ENCODE data around the gene ACOXL.
"Not testable (repeated sequence)": the region's sequence is repeated elsewhere in the genome, so short reads cannot be mapped to it uniquely, and the experiment has no call there.

The ACOXL gene

DNA sequence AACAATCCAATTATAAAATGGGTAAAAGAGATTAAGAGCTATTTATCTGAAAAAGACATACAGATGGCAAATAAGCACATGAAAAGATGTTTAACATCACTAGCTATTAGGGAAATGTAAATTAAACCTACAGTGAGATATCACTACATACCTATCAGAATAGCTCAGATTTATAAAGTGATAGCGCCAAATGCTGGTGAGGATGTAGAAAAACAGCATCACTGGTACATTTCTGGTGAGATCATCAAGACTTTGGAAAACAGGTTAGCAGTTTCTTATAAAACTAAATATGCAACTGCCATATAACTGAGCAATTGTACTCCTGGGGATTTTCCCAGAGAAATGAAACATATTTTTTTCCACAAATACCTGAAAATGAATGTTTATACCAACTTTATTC, 100.4 kb downstream of the ACOXL start:
- no peak for DNase-seq

DNA sequence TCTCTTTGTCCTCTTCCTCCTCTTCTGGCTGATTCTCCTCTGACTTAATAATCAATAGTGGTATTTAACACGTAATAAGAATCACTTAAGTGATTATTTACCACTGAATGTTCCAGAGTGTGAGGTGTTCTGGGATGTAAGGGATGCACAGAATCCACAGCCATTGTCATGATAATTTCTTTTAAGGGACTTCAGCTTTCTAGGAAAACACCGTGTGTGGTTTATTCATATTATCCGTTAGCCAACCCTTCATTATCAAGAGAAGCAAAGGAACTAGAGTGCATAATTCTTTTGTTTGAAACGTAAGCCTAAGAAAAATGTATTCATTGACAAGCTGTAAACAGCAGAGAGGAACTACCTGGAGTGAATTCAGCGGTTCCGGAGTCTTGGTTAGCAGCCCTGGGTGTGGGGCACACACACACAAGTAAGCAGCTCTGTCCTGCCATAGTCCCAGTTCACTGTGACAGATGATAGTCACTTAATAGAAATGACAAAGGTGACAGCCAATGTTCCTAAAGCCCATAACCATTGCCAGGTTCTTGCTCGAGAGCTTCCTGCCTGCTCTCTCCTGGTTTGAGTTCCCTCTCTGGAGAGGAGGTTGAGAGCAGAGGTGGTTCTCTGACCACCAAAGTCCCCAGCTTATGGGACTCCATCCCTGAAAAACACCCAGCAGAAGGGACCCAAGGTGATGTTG, 101.9 kb downstream of the ACOXL start:
- no peak for DNase-seq

DNA sequence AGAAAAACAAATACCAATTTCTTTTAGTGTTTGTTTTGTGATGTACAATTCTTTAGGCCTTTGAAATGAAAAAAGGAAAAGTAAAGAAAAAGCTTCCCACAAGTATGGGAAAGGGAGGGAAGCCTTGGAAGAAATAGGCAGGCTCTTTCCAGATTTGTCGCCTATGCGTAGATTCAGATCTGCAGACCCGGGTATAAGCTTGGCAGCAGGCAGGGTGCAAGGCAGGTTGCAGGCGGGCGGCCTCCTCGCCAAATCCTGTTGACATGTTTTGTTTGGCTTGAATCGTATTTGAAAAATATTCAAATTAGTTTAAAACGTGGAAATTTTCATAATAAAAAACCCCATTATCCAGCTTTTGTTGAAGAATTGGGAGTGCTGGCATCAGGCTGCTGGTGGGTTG, 104.3 kb downstream of the ACOXL start:
- no peak for DNase-seq

DNA sequence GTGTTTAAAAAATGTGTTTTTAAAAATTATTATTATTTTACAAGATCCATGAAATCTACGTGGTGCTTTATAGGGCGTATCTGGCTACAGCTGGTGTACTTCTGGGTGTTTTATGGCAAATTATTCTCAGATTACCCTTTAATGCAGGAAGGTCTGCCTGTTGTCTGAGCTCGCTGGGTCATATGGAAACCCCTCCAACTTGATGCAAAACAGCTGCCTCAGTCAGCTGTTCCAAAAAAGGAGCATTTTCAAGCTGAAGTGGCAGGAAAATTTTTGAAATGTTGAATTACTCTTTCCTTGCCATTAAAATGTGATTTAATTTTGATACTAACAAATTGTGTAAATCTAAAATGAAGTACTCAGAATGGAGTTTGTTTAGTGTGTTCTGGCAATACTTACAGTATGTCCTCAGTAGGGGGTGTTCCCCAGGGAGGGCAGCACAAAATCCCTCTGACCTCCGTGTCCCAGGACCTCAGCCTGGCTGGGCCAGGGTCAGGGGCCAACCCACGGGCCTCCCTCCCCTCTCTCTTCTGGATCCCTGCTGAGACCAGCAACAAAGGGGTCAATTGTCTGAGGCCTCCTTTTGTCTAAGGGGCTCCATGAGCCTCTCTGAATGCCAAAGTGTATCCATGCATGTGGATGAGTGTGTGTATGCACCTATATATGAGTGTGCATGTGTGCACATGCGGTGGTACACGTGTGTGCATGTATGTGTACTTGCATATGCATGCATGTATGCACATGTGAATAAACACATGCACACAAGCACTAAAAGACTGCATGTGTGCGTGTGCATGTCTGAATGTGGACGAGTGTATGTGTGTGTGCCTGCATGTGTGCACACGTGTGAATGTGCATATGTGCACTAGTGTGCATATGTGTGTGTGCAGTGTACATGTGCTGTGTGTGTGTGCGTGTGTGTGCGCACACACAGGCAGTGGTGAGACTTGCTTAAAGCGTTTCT, 105.4 kb downstream of the ACOXL start:
- DNase-seq: no peak

DNA sequence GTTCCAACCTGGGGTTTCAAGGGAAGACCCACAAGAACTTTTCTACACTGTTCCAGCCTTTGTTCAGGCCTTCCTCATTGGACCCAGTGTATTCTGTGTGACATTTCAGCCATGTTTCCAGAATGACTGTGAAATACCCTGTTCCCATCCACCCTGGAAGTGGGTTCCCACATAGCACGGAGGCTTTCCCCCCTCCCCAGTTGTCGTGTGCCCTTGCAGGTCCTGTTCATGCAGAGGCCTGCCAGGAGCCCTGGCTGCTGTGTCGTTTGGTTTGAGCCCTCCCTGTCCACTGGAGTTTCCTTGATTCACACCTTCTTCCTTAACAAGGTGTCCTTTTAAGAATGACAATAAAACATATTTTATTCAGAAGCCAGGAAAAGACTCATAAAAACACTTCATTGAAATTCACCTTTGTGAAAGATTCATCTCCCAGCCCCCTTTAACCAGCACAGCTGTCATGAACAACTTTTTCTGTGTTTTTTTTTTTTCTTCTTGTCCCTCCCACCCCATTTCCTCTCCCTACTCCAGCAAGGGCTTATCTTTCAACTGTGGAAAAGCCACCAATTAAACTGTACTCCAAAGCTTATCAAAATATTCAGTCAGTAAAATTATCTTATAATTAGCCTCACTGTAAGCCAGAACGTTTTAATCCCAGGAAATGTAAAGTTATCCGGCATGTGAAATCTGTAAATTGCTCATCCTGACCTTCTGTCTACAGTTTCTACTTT, 106.4 kb downstream of the ACOXL start:
- no peak for DNase-seq

DNA sequence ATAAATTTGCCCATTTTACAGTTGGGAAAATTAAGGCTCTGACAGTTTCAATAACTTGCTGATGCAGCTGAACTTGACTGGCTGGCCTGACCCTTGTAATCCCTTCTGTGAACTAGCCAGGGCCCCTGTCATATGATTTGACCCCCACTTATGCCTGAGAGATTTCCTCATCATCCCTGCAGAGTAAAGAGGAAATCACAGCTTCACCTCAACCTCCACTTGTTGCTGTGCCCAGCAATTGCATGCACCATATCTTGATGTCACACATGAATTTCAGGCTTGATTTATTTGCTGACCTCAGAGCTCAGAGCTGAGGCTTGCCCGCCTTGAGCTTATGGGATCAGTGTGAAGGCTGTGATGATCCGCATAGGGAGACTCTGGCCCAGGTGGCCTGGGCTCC, 108.1 kb downstream of the ACOXL start:
- peak; percentile 7 to 27 for DNase-seq

DNA sequence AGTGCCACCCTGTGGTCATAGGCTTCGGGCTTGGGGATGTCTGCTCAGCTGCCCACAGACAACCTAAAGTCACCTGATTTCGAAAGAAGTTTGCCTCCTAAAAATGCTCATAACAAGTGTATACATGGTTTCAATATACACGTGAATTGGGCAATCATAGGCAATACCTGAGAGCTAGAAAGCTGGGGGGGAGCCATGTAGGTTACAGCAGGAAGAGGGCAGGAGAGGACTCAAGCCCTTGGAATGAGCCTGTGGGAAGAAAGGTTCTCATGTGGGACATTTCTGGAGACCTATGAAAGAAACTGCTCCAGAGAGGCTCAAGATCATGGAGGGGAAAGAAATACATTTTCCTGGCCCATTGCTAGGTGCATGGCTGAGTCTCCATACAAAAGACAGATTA, 109.7 kb downstream of the ACOXL start:
- no peak for DNase-seq

DNA sequence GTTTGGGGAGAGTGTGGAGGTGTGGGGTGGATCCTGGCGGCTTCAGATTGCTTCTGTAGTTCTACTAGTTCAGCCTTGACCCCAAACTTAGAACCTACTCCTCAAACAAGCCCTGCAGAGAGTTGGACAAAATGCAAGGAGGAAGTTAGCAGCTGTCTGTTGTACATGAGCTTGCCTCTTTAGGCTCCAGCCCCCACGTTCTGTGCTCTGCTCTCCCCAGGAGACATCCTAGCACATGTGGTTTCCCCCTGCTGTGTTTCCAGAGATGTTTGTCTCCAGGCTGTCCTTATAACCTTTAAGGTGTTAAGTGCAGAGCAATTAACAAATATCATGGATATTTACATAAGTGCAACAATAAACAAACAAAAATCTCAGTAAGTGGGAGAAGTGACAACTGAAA, 111.1 kb downstream of the ACOXL start:
- peak in 1 of 2 donors; percentile 28 for DNase-seq

DNA sequence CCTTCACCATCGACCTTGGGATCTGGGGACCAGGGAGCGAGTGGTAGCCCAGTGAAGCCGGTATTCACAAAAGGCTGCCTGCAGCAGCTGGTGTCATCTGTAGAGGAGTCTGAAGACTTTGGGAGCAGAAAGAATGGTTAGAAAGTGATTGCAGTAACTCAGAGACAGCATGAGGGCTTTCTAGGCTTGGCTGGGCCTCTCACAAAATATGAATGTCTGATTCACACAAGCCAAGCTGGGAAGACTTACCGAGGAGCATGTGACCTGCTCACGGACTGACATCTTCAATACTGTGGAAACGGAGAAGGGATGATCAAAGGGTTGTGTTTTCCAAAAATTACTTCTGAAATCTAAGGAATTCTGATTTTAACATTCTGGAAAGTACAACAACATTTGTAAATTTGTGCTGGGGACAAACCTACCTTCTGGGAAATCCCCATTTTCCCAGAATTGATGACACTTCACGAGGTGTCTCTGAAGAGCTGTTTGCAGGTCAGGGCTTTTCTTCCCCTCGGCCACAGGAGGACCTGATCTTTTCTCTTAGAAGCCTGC, 111.7 kb downstream of the ACOXL start:
- DNase-seq: no peak

DNA sequence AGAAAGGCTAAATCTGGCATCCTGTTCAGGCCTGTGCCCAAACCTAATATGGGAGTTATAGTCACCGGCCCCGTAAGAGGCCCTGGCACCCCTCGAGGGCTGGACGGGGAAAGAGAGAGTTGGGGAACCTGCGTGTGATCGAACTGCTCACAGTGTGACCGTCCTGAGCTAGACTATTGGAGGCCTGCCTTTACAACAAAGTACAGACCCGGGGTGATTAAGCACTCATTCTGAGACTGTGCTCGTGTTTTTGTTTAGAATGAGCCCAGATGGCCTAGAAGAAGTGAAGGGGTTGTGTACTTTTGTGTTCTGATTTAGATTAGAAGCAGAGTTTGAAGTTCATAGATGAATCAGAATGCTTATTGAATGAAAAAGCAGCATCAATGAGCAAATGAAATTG, 115.3 kb downstream of the ACOXL start:
- DNase-seq: no peak

DNA sequence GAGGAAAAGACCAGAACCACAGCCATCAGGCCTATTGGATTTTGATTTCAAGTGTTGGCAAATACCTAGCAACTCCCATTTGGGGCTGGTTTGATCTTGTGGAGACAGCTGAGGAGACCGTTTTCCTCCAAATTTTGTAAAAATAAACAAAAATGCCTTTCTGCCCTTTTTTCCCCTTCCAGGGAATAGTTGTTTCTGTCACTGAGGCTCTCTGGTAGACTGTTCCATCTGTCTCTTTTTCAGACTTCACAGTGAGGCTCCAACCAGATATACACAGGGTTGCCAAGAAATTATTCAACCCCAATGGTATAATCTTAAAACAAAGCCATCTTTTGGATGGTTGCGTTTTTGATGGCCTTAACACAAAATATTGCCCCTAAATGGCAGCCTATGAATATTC, 115.7 kb downstream of the ACOXL start:
- no peak for DNase-seq

DNA sequence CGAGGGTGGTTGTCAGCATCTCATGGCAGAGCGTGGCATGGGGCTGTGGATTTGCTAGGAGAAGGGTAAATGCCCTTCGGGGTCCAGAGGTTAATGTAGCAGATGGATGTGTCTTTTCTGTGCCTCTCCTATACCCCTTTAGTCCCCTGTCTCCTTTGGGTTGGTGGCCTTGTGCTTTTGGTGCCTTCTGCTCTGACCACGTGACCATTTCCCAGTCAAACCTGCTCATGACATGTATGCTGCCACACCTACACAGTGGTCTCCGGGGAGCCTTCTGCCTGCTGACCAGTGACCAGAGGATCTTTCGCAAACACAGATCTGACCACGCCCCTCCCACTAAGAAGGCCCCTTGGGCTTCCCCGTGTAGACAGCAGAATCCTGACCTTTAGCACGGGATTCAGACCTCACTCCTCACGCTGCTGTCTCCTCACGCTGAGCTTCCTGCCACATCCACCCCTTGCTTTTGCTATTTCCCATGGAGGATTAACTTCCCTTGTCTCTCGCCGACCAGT, 116.2 kb downstream of the ACOXL start:
- peak in 1 of 2 donors; percentile 35 for DNase-seq

DNA sequence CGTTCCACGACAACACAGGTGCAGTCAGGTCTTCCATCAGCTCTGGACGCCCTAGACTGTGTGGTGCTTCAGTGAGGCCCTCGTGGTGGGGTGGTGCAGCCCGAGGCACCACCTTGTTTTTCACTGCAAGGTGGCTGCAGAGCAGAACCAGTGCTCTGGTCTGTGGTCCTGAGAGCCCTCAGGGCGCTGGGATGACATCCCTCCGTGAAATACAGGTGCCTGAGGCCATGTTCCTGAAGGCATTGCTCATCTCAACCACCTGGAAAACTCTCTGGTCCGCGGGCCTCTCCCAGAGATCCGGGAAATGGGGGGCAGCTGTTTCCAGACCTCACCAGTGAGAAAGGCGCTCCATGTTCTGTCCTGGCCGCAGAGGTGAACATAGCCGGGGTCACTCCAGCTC, 119.2 kb downstream of the ACOXL start:
- DNase-seq: no peak

DNA sequence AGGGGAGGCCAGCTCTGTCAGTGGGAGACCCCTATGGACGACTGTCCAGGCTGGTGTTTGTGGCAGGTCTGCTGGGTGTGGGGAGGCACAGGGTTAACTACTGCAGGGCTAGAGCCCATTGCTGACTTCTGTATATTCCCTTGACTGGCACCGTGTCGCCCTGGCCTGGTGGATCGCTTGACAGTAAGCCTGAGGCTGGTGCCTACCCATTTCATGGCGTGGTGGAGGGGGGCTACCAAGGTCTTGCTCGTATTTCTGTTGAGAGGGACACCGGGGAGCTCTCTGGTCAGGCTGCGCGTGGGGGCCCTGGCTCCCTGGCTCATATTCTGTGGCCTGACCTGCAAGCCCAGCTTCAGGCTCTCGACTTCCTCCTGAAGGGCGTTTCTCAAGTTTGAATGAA, 119.7 kb downstream of the ACOXL start:
- no peak for DNase-seq

DNA sequence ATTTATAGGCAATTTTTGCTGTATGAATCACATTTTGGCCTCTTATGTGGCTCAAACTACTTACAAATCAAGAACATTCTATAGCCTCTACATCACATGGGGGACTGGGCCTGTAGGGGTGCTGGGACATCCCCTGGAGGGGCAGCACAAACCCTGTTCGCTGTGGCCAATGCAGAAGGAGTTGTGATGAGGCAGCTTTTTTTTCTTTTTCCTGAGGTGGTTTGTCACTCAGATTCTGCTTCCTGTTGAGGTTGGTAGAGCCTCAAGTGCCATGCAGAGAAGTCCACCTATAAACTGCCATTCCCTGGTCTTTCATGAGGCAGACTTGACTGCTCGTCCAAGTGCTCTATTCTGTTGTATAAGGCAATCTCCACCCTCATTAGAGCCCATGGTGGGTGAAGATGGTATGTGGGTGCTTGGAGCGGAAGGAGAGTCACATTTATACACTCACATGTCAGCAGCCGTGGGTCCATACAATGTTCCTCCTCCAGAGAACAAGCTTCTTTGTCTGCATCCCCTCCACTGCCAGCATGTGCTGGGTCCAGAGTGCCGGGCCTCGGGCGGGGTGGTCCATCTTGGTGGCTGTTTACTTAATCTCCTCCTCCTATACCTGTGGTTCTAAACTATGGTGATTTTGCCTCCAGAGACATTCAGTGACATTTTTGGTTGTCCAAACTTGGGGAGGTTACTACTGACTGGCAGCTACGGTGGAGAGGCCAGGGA, 120.3 kb downstream of the ACOXL start:
- no peak for DNase-seq

DNA sequence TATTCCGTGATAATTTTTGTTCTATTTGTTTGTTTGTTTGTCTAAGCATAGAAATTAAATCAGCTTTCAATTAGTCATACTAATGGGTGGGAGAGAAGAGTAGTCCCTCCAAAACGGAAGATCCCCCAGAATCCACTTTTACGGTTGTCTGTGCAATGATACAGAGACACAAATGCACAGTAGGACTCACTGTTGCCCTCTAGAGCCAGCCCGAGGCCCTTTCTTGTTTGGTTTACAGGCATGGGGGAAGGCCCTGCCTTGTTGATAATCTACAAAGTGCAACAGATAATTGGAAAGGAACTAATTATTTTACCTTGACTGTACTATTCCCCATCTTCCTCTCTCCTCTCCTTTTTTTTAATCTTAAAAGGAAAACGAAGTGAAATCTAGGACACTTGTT, 121.1 kb downstream of the ACOXL start:
- DNase-seq: peak; percentile 35 to 48

DNA sequence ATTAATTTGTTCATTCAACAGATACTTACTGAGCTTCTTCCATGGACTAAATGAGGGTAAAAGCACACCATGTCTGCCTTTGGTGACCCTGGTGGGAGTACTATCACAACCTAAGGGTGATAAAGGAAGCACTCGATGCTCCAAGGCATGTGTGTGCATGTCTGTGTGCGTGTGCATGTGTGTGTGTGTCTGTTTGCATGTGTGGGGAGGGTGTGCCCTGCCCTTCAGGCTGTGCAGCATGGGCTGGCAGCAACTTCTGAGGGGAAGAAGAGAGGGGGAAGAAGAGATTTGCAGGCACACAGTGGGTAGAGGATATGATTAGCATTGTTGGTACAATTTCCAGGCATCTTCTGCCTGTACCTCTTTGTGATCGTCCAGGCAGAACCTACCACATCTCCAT, 121.6 kb downstream of the ACOXL start:
- no peak for DNase-seq

DNA sequence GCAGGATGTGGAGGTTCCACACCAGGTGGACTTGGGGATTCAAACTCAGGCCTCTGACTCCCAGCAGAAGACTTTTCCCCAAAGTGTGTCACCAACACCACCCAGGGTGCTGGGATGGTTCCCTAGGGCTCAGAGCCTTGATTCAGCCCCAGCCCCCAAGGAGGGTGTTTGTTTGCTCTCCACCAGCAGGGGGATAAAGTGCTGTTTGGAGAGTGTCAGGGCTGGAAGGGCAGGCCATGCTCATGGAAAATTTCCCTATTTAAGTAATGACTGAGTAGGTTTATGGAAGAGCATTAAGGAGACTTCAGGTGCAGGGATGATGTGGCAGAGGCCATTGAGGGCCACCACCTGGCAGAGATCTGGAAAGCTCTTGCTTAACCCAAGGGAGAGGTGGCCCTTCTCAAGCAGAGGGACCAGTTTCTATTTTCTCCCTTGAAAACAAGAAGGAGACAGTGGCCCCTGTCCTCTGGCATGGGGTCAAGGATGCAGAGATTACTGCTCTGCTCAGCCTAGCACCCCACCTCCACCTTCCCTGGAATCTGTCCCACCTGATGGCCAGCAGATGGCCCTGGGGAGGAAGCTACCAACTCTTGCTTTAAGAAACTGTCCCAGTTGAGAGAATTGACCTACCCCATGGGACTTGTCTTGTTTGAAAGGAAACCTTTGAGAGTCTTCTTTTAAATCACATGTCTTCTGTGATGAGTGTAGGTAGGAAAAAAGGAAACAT, 122.1 kb downstream of the ACOXL start:
- no peak for DNase-seq

DNA sequence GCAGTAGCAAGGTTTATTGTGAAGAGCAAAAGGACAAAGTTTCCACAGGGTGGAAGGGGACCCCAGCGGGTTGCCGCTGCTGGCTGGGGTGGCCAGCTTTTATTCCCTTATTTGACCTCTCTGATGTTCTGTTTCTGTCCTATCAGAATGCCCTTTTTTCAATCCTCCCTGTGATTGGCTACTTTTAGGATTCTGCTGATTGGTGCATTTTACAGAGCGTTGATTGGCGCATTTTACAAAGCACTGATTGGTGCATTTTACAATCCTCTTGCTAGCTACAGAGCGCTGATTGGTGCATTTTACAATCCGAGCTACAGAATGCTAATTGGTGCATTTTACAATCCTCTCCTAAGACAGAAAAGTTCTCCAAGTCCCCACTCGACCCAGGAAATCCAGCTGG, 123.5 kb downstream of the ACOXL start:
- not testable (repeated sequence) for DNase-seq

DNA sequence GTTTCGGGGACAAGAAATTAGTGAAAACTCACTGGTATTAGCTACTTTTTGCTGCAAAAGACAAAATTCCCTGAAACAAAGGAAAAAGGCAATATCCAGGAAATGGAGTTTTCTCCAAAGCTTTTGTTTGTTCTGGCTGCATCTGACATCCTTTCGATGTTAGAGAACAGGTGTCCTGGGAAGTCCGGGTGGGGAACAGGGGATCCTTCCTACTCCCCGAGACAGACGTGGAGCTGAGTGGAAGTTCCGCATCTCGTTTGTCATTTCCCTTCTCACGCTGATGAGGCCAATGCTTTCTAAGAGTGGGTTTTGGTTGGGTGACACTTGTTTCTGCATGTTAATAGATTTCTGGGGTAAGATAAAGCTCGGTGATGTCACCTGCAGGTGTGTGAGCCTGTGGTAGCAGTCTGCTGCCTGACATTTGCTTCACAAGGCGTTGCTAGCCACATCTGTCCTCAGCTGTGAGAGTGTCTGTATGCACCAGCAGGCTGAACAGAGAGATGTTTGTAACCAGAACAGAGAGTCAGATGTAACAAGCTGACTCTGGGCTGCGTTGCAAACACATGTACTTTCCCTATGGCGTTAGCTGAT, 125.9 kb downstream of the ACOXL start:
- no peak for DNase-seq

Data from inflammatory macrophage (primary cell).